A673 (cell line): Measurements from ENCODE around the gene CDYL2.

Experiments
- EZH2 ChIP-seq: fragments of 200-600 bp; sonication (generic); IDR thresholded peaks from 2 replicates; pipeline ENCODE4 v1.6.1; 2017; ENCODE audit warnings: borderline replicate concordance, low read depth, mild to moderate bottlenecking, mixed read lengths, antibody characterized with exemption, low read length; ENCODE audit not compliant: poor library complexity, severe bottlenecking
- TF ChIP-seq, protein P1 (sequence below): fragments of 300-800, 200-600 bp; sonication (generic); conservative IDR thresholded peaks from 2 replicates; pipeline ENCODE4 v1.5.1; 2017; ENCODE audit warnings: low read depth, mild to moderate bottlenecking, antibody characterized with exemption, low read length, moderate library complexity, mixed read lengths

DNA sequence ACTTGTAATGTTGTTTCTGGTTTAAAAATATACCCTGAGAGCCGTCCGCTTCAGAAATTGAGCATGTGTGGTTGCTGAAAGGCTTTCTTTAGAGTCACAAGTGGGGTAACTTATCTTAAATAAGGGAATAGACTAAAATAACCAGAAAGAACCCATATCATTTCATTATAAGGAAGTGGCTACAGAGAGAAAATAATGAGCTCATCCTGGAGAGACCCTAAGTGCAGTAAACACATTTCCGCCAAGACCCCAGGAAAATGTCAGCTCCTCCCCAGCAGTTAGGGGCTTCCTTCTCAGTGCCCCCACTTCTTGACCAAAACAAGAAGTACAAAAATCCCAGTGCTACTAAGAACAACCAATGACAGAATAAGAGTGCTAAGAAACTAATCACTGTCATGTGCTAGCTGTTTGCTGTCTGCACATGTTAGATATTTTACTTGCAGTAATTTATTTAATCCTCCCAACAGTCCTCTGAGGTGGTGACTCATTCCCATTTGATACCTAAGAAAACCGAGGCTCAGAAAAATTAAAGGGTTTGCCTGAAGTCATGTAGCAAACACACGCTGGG is 83.5 kb downstream of the CDYL2 start:
- TF ChIP-seq, protein P1, sequence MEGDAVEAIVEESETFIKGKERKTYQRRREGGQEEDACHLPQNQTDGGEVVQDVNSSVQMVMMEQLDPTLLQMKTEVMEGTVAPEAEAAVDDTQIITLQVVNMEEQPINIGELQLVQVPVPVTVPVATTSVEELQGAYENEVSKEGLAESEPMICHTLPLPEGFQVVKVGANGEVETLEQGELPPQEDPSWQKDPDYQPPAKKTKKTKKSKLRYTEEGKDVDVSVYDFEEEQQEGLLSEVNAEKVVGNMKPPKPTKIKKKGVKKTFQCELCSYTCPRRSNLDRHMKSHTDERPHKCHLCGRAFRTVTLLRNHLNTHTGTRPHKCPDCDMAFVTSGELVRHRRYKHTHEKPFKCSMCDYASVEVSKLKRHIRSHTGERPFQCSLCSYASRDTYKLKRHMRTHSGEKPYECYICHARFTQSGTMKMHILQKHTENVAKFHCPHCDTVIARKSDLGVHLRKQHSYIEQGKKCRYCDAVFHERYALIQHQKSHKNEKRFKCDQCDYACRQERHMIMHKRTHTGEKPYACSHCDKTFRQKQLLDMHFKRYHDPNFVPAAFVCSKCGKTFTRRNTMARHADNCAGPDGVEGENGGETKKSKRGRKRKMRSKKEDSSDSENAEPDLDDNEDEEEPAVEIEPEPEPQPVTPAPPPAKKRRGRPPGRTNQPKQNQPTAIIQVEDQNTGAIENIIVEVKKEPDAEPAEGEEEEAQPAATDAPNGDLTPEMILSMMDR: no peak
- TF ChIP-seq EZH2: no peak
